ENCODE data around the gene NHSL2.

DNA sequence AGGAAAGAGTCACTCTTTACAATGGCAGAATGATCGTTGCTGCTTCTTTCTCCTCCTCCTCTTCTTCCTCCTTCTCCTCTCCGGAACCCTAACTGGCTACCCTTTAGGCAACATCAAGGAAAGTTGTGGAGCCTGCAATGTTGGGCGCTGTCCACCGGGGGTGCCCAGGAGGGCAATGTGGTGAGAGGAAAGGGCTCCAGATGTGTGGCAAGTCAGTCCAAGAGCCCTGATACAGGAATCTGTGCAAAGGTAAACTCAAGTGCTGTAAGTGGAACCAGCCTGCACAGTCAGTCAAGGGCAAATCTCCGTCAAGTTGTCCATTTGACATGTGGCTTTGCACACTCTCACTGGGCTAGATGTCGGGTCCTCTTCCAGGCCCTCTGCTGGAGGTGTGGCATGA, 218.2 kb downstream of the NHSL2 start:
- TF ChIP-seq POLR2A (IDR thresholded peaks at IDR 0.05; ENCODE audit: extremely low read depth, insufficient read length) (no peak), MYC (IDR thresholded peaks at IDR 0.05; ENCODE audit: low read depth, low read length) (no peak)
- TF ChIP-seq, protein P1, sequence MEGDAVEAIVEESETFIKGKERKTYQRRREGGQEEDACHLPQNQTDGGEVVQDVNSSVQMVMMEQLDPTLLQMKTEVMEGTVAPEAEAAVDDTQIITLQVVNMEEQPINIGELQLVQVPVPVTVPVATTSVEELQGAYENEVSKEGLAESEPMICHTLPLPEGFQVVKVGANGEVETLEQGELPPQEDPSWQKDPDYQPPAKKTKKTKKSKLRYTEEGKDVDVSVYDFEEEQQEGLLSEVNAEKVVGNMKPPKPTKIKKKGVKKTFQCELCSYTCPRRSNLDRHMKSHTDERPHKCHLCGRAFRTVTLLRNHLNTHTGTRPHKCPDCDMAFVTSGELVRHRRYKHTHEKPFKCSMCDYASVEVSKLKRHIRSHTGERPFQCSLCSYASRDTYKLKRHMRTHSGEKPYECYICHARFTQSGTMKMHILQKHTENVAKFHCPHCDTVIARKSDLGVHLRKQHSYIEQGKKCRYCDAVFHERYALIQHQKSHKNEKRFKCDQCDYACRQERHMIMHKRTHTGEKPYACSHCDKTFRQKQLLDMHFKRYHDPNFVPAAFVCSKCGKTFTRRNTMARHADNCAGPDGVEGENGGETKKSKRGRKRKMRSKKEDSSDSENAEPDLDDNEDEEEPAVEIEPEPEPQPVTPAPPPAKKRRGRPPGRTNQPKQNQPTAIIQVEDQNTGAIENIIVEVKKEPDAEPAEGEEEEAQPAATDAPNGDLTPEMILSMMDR (IDR thresholded peaks at IDR 0.05; ENCODE audit: low read depth, low read length), result peak; percentile 45
- TF ChIP-seq, protein P2, sequence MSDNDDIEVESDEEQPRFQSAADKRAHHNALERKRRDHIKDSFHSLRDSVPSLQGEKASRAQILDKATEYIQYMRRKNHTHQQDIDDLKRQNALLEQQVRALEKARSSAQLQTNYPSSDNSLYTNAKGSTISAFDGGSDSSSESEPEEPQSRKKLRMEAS (IDR thresholded peaks at IDR 0.05; ENCODE audit: low read depth, low read length), result no peak

All from NB4 (cell line).